Ovary (tissue), 10 donors: ENCODE measurements around the gene HP1BP3. TPM values are rescaled to one million over a fixed set of nuclear protein-coding genes. Genes with fewer than 3 reads are reported as not detected.

ENCODE experiments used
- DNase-seq, 5 donors: peaks; one replicate each; pipeline ENCODE4 v3.0.0-alpha.2; 2019 to 2020
- H3K27ac ChIP-seq, 2 donors: fragments of 200-600 bp; one replicate each; pipeline versions ENCODE4 v1.5.1 to v1.8.0; 2019 to 2022
- H3K27me3 ChIP-seq: fragments of 200-600 bp; one replicate; pipeline ENCODE4 v1.8.0; 2022
- H3K36me3 ChIP-seq: fragments of 200-600 bp; sonication (generic); one replicate; pipeline ENCODE4 v1.5.1; 2019
- H3K4me1 ChIP-seq: one replicate; pipeline ENCODE4 v1.8.1; 2013; ENCODE audit warnings: mild to moderate bottlenecking, moderate library complexity; ENCODE audit not compliant: insufficient read depth
- H3K4me3 ChIP-seq: fragments of 200-600 bp; sonication (generic); one replicate; pipeline ENCODE4 v1.5.1; 2017
- H3K9me3 ChIP-seq, 2 donors: fragments of 200-600 bp in 1 of 2; sonication (generic) in 1 of 2; one replicate each; pipeline versions ENCODE4 v1.5.1 to v1.8.1; 2013 to 2019; ENCODE audit warnings: mild to moderate bottlenecking in 1 of 2, moderate library complexity in 1 of 2
- CTCF ChIP-seq, 3 donors: fragments of 450-650 bp in 2 of 3; fragments of 200-600 bp in 1 of 3; IDR thresholded peaks; one replicate each; pipeline versions ENCODE4 v1.5.1 to v1.8.0; 2016 to 2022; ENCODE audit warnings: antibody characterized with exemption in 3 of 3, mild to moderate bottlenecking in 1 of 3
- EP300 ChIP-seq: sonication (generic); formaldehyde crosslinking; IDR thresholded peaks from one replicate; pipeline ENCODE4 v1.6.1; 2017; ENCODE audit warnings: antibody characterized with exemption
- POLR2A ChIP-seq: fragments of 450-650 bp; IDR thresholded peaks from one replicate; pipeline ENCODE4 v1.6.1; 2017; ENCODE audit warnings: antibody characterized with exemption, mild to moderate bottlenecking, moderate library complexity
- WGBS, 3 donors: extraction: QIAGEN DNeasy Blood & Tissue Kit in 1 of 3; methylation state at CpG; one replicate each; pipeline versions ENCODE4 v1.1.5 to v1.1.7; 2013 to 2017; 5-methylcytosine and 5-hydroxymethylcytosine counted together
- intact Hi-C, 4 donors: fragments of 100-400 bp; cut with DNase I; formaldehyde crosslinking; loops; one replicate each; pipeline versions ENCODE4 v1.11.0 to v1.15.1; 2022 to 2023
- long read RNA-seq, 3 donors: library from polyadenylated mRNA in 2 of 3; unstranded in 2 of 3; transcript quantifications; one replicate each; pipeline ENCODE4 v2.0.0 and lab custom pipeline, GENCODE V29; 2021 to 2026
- polyA plus RNA-seq, 2 donors: library from polyadenylated mRNA; stranded (reverse); fragments of 200-250 nt in 1 of 2; fragments of 350-450 nt in 1 of 2; fragmentation: Illumina TruSeq in 1 of 2; extraction: RNeasy Lipid Tissue Mini Kit (QIAGEN cat#74804) in 1 of 2; gene quantifications; one replicate each; pipeline ENCODE4 v1.2.3, GENCODE V29; 2013 to 2014
- total RNA-seq, 7 donors: library from RNA; depleted of rRNA in 2 of 7; stranded (reverse); fragments of >200 nt in 2 of 7; fragmentation: NEBNext Ultra II Directional in 3 of 7; extraction: Animal tissue kit (Norgen Biotek cat#: 25700) in 3 of 7; gene quantifications; one replicate each; pipeline versions ENCODE4 v1.1.0 to v1.2.4, GENCODE V29; 2016 to 2023
- donor health status: DM: no; HTN: no; CAD: no; lungs with moderate emphysema.
- donor health status: DM: no; HTN: no; CAD: no.
- donor health status: Bipolar disorder and iron deficiency.
- donor health status: DM: yes; HTN: yes; CAD: no.
- donor health status: DM: no; HTN: no; CAD: no.
- donor health status: DM: yes; HTN: yes; CAD: no.

HP1BP3 gene
- total RNA-seq (100 to 1,000 TPM; 184 to 260 (median 211) TPM), polyA plus RNA-seq (100 to 1,000 TPM; 162 to 302 TPM)
- long read RNA-seq, donor 1, partial matches to known transcripts: 77 of 134 reads
- long read RNA-seq, donor 1, other reads (novel, unspliced or antisense): 53 of 134 reads
- long read RNA-seq, donor 2, full-length matches to known transcripts: 8 of 33 reads
- long read RNA-seq, donor 2, partial matches to known transcripts: 12 of 33 reads
- long read RNA-seq, donor 2, other reads (novel, unspliced or antisense): 13 of 33 reads
- long read RNA-seq, donor 3, full-length matches to known transcripts: 6 of 254 reads
- long read RNA-seq, donor 3, partial matches to known transcripts: 19 of 254 reads
- long read RNA-seq, donor 3, other reads (novel, unspliced or antisense): 229 of 254 reads

DNA sequence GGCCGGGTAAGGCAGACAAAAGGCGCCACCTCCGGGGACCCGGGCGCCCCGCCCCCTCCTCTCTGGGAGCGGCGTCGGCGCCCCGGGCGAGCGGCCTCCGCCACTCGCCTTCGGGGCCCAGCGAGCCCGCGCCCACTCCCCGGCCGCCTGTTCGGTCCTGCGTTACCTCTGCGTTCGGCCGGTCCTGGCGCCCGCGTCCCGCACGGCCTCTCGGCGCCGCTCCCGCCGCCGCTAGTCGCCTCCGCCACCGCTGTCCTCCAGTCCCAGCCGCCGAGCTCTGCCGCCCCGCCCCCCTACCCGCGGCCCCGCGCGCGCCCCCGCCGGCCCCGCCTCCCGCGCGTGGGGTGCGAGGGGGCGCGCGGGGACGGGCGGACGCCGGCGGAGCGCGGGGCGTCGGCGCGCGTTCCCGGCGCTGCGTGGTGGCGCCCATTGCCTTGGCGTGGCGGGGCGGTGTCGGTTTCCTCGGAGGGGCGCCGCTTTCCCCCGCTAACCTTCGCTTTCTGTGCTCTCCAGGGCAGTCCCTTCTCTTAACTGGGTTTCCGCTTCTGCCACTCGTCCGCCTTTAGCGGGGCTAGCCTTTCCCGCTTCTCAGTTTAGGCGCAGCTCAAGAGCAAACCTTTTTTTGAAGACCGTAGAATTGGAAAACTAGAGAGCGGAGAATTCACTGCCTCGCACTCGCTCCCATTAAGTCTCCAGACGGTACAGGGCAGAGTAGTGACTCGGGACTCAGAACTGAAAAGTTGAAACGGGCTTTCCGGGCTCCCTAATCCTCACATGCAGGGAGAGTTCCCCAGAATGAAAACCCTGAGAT, at the start of gene HP1BP3:
Gene HP1BP3, minus strand, starts transcription at position 279 of the 811 bp plus-strand sequence. CDS start 6,867 bp downstream, outside the sequence.
- 0 to 1% (median 0%) methylated on average over 45 to 99 of the region's 99 CpGs for WGBS, 3 donors
- peak; percentile 67 for TF ChIP-seq POLR2A
- no peak for TF ChIP-seq EP300
- Histone ChIP-seq H3K36me3 (no peaks in the 10 kb centered on the region), H3K9me3 (no peaks in the 10 kb centered on the region), H3K27ac (peak within 1 kb of the TSS; percentile 95 to 99), H3K27me3 (no peaks in the 10 kb centered on the region), H3K4me1 (peaks cover 4% of the 10 kb centered on the region), H3K4me3 (peak within 1 kb of the TSS; percentile 67)
- DNase-seq: peak; percentile 77 to 90 (median 83)
- intact Hi-C loops: no loop called here

- Histone ChIP-seq H3K27ac (no peak overlapping the region), H3K36me3 (no peaks in the 10 kb centered on the region), H3K4me3 (no peak overlapping the region), H3K9me3 (no peaks in the 10 kb centered on the region), H3K4me1 (no peaks in the 10 kb centered on the region), H3K27me3 (no peaks in the 10 kb centered on the region)
- intact Hi-C loops: no loop called here
- DNase-seq: no peak
- TF ChIP-seq POLR2A (no peak), CTCF (IDR thresholded peaks at IDR 0.05) (no peak), EP300 (no peak)
- 95 to 99% (median 97%) methylated on average over 4 of the region's 4 CpGs for WGBS, 3 donors
These were observed 49.1 kb upstream of the HP1BP3 start for GRCh38 chr1:20836230-20836629.

GRCh38 chr1:20834780-20835179, 47.7 kb upstream of the HP1BP3 start:
- H3K4me3 ChIP-seq: no peak overlapping the region
- TF ChIP-seq EP300: no peak
- no peak for TF ChIP-seq CTCF (IDR thresholded peaks at IDR 0.05)
- intact Hi-C loops: no loop called here
- H3K4me1 ChIP-seq: no peaks in the 10 kb centered on the region
- DNase-seq: no peak
- no peaks in the 10 kb centered on the region for H3K9me3 ChIP-seq
- no peak overlapping the region for H3K27ac ChIP-seq
- H3K27me3 ChIP-seq: no peaks in the 10 kb centered on the region
- H3K36me3 ChIP-seq: no peaks in the 10 kb centered on the region

GRCh38 chr1:20834192-20834591, 47.1 kb upstream of the HP1BP3 start:
- no peaks in the 10 kb centered on the region for H3K27me3 ChIP-seq
- no peak overlapping the region for H3K27ac ChIP-seq
- H3K9me3 ChIP-seq: no peaks in the 10 kb centered on the region
- no peak for DNase-seq
- H3K4me3 ChIP-seq: no peak overlapping the region
- H3K4me1 ChIP-seq: no peaks in the 10 kb centered on the region
- intact Hi-C loops: no loop called here
- 89 to 97% (median 96%) methylated on average over 1 of the region's 1 CpG for WGBS, 3 donors
- TF ChIP-seq EP300: no peak
- TF ChIP-seq CTCF (IDR thresholded peaks at IDR 0.05): no peak
- no peak for TF ChIP-seq POLR2A
- no peaks in the 10 kb centered on the region for H3K36me3 ChIP-seq
